Calu3 (cell line): ENCODE measurements around the gene CEACAM16. TPM values are rescaled to one million over a fixed set of nuclear protein-coding genes. Genes with fewer than 3 reads are reported as not detected.
"Not testable (repeated sequence)": the region's sequence is repeated elsewhere in the genome, so short reads cannot be mapped to it uniquely, and the experiment has no call there.

Experiments used
- BruUV-seq: library from RNA; stranded (reverse); fragments of 400-500 nt; replicated peaks from 2 replicates; lab custom pipeline; 2021; lab: Mats Ljungman, UMichigan
- CTCF ChIA-PET: fragments of 300-600 bp; sonication (Branson Sonifier 250); formaldehyde crosslinking; loops from one replicate; lab custom pipeline; 2022; ENCODE audit warnings: antibody characterized with exemption; lab: Charles Lee
- DNase-seq: peaks from one replicate; pipeline ENCODE4 v3.0.0; 2022
- H3K27ac Mint-ChIP-seq: one replicate; pipeline ENCODE4 v1.8.0; 2022; ENCODE audit warnings: mixed read lengths; ENCODE audit not compliant: unreplicated experiment
- H3K27me3 Mint-ChIP-seq: one replicate; pipeline ENCODE4 v1.8.0; 2022; ENCODE audit warnings: mixed read lengths; ENCODE audit not compliant: unreplicated experiment
- H3K36me3 Mint-ChIP-seq: one replicate; pipeline ENCODE4 v1.8.0; 2022; ENCODE audit warnings: mild to moderate bottlenecking, moderate library complexity, mixed read lengths; ENCODE audit not compliant: insufficient read depth, unreplicated experiment
- H3K4me1 Mint-ChIP-seq: one replicate; pipeline ENCODE4 v1.8.0; 2022; ENCODE audit warnings: mild to moderate bottlenecking, low read depth, mixed read lengths; ENCODE audit not compliant: unreplicated experiment
- H3K4me3 Mint-ChIP-seq: one replicate; pipeline ENCODE4 v1.8.0; 2022; ENCODE audit warnings: mild to moderate bottlenecking, low read depth, moderate library complexity, mixed read lengths; ENCODE audit not compliant: unreplicated experiment
- H3K9me3 Mint-ChIP-seq: one replicate; pipeline ENCODE4 v1.8.0; 2022; ENCODE audit warnings: low read depth, mixed read lengths; ENCODE audit not compliant: unreplicated experiment
- intact Hi-C: fragments of 100-400 bp; cut with micrococcal nuclease; formaldehyde crosslinking; loops from one replicate; pipeline ENCODE4 v1.10.0; 2022; ENCODE audit not compliant: unreplicated experiment
- total RNA-seq: library from RNA; stranded (reverse); gene quantifications from 2 replicates; pipeline ENCODE4 v1.2.3, GENCODE V29; 2022
- TF ChIP-seq, protein P1 (sequence below): fragments of 200-600 bp; IDR thresholded peaks from one replicate; pipeline ENCODE4 v1.8.0; 2022; ENCODE audit warnings: antibody characterized with exemption; ENCODE audit not compliant: unreplicated experiment

CEACAM16 gene
- total RNA-seq, 1 experiment from 2014 or later = 0.38 TPM

DNA sequence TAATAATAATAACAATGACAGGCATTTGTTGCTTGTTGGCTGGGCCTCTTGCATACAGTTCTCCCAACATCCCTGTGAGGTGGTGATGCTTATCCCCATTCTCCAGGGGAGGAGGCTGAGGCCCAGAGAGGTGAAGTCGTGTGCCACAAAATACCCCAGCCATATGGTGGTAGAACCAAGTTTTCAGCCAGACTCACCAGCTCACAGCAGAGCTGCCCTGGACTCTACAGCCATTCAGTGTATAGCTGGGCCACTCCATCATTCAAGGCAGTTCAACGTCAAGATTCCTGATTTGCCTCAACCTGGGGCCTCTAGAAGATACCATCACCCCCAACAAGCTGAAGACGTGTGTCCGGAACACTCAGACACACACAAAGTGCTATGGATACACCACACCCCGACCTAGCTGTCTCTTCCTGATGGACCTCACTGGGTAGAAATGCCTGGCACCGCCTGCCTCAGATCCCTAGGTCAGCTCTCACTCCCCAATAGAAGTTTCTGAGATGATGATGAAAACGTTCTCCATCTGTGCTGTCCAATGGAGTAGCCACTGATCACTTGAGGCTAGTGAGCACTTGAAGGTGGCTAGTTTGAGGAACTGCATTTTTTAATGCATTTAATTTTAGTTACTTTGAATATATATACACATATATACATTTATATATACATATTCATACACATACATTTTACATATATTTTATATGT is 31.9 kb upstream of the CEACAM16 start:
- Mint-ChIP-seq H3K36me3 (peaks cover 81% of the 10 kb centered on the region), H3K4me3 (no peak overlapping the region), H3K4me1 (peaks cover 16% of the 10 kb centered on the region), H3K27me3 (no peaks in the 10 kb centered on the region), H3K27ac (peak overlapping the region; percentile 77), H3K9me3 (no peaks in the 10 kb centered on the region)
- no peak for DNase-seq
- TF ChIP-seq, protein P1, sequence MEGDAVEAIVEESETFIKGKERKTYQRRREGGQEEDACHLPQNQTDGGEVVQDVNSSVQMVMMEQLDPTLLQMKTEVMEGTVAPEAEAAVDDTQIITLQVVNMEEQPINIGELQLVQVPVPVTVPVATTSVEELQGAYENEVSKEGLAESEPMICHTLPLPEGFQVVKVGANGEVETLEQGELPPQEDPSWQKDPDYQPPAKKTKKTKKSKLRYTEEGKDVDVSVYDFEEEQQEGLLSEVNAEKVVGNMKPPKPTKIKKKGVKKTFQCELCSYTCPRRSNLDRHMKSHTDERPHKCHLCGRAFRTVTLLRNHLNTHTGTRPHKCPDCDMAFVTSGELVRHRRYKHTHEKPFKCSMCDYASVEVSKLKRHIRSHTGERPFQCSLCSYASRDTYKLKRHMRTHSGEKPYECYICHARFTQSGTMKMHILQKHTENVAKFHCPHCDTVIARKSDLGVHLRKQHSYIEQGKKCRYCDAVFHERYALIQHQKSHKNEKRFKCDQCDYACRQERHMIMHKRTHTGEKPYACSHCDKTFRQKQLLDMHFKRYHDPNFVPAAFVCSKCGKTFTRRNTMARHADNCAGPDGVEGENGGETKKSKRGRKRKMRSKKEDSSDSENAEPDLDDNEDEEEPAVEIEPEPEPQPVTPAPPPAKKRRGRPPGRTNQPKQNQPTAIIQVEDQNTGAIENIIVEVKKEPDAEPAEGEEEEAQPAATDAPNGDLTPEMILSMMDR = no peak
- no TSS peak for BruUV-seq
- intact Hi-C loops = no loop called here
- CTCF ChIA-PET = interaction anchor here (0.7 kb wide), 1 partner anchor 25 kb away, joined by 4 read pairs; no protein-coding TSS in a partner anchor

DNA sequence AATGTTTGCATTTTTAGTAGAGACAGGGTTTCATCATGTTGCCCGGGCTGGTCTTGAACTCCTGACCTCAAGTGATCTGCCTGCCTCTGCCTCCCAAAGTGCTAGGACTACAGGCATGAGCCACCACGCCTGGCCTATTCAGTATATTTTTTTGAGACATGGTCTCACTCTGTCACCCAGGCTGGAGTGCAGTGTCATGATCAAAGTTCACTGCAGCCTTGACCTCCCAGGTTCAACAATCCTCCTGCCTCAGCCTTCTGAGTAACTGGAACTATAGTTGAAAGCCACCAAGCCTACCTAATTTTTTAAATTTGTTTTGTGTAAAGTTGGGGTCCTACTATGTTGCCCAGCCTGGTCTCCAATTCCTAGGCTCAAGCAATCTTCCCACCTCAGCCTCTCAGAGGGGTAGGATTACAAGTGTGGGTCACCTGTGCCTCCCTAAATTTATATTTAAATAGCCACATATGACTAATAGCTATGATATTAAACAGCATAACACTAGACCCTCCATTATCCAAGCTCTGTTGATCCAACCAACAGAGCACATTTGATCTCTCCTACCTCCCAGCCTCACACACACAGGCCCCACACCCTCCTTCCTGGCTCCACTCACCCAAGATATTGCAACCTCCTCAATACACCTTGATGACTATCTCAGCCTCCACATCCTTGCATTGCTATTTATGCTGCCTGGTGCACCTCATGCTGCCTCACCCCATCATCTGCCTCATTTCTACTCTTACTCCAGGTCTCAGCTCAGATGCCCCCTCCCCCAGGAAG is 29.8 kb upstream of the CEACAM16 start:
- intact Hi-C loops = no loop called here
- no peak overlapping the region for H3K4me3 Mint-ChIP-seq
- no peak for DNase-seq
- peaks cover 81% of the 10 kb centered on the region for H3K36me3 Mint-ChIP-seq
- TF ChIP-seq, protein P1 = no peak
- peaks cover 9% of the 10 kb centered on the region for H3K4me1 Mint-ChIP-seq
- no peaks in the 10 kb centered on the region for H3K27me3 Mint-ChIP-seq
- peak overlapping the region; percentile 84 for H3K27ac Mint-ChIP-seq
- CTCF ChIA-PET = interaction anchor here (0.7 kb wide), 1 partner anchor 17 kb away, joined by 3 read pairs; no protein-coding TSS in a partner anchor
- no peaks in the 10 kb centered on the region for H3K9me3 Mint-ChIP-seq
- no TSS peak for BruUV-seq

DNA sequence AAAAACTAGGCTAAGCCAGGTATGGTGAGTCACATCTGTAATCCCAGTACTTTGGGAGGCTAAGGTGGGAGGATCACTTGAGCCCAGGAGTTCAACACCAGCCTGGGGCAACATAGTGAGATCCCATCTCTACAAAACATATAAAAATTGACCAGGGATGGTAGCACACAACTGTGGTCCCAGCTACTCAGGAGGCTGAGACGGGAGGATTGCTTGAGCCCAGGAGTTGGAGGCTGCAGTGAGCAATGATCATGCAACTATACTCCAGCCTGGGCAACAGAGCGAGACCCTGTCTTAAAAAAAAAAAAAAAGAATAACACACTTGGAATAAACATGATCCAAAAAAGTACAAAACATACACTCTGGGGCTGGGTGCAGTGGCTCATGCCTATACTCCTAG is 28.9 kb upstream of the CEACAM16 start:
- H3K9me3 Mint-ChIP-seq, H3K4me3 Mint-ChIP-seq, H3K27me3 Mint-ChIP-seq, DNase-seq, intact Hi-C loops, H3K4me1 Mint-ChIP-seq: not testable (repeated sequence)
- Mint-ChIP-seq H3K27ac (peak overlapping the region; percentile 84), H3K36me3 (peaks cover 81% of the 10 kb centered on the region)
- TSS peak; percentile 5 for BruUV-seq
- CTCF ChIA-PET = interaction anchor here (0.7 kb wide), 1 partner anchor 17 kb away, joined by 3 read pairs; no protein-coding TSS in a partner anchor

DNA sequence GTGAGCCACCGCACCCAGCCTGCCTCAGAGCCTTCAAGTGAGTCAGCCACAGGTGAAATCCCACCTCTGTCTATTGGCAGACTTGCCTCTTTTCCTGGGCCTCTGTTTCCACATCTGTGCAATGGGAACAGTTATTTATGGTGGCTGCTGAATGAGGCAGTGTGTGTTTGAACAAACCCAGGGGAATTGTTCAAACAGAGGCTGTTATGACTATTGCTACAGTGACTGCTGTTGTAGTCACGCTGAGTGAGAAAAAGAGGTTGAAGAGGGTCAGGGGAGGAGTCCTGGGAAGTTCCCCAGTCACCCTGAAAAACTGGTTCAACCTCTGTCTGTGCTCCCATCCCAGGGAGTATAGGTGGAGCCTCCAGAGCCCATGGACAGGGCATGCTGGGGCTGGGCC is 27.6 kb upstream of the CEACAM16 start, which contains the start of gene CEACAM19:
CEACAM19 (plus strand) TSS at position 83 of the 400 bp plus-strand sequence. CDS start 450 bp downstream, outside the sequence.
- BruUV-seq = no TSS peak
- Mint-ChIP-seq H3K27ac (no peak within 1 kb of the TSS), H3K9me3 (no peaks in the 10 kb centered on the region), H3K4me1 (peaks cover 10% of the 10 kb centered on the region), H3K4me3 (no peak within 1 kb of the TSS), H3K36me3 (peaks cover 81% of the 10 kb centered on the region), H3K27me3 (no peaks in the 10 kb centered on the region)
- intact Hi-C loops = no loop called here
- CTCF ChIA-PET = no interaction called here
- TF ChIP-seq, protein P1 = no peak
- no peak for DNase-seq
